Measurements from ENCODE around the gene CASP8AP2.
"Not testable (repeated sequence)": the region's sequence is repeated elsewhere in the genome, so short reads cannot be mapped to it uniquely, and the experiment has no call there.

Gene CASP8AP2

GRCh38 chr6:89819336-89820130 lies 10.1 kb upstream of the CASP8AP2 start, which contains the start of gene MDN1:
TSS of gene MDN1 (minus strand) at chr6:89819794. CDS start at chr6:89819607, 187 bp downstream.
- in situ Hi-C loops (cut with MboI; ENCODE audit: low sequenced_read_pairs) = no loop called here

- in situ Hi-C loops (cut with MboI; ENCODE audit: low sequenced_read_pairs) = no loop called here
Measured at GRCh38 chr6:89826029-89826528, 3.6 kb upstream of the CASP8AP2 start.

- in situ Hi-C loops (cut with MboI; ENCODE audit: low sequenced_read_pairs) = not testable (repeated sequence)
Measured at GRCh38 chr6:89828475-89828987, 1.1 kb upstream of the CASP8AP2 start.

- in situ Hi-C loops (cut with MboI; ENCODE audit: low sequenced_read_pairs) = no loop called here
Measured at GRCh38 chr6:89828988-89829471, 650 bp upstream of the CASP8AP2 start.

- in situ Hi-C loops (cut with MboI; ENCODE audit: low sequenced_read_pairs) = no loop called here
Measured at GRCh38 chr6:89830170-89830809, 610 bp downstream of the CASP8AP2 start.

GRCh38 chr6:89834884-89835792 lies 5.5 kb downstream of the CASP8AP2 start:
- in situ Hi-C loops (cut with MboI; ENCODE audit: low sequenced_read_pairs) = no loop called here

GRCh38 chr6:89836639-89837222 lies 7.1 kb downstream of the CASP8AP2 start:
- in situ Hi-C loops (cut with MboI; ENCODE audit: low sequenced_read_pairs) = no loop called here

- in situ Hi-C loops (cut with MboI; ENCODE audit: low sequenced_read_pairs) = no loop called here
Measured at GRCh38 chr6:89840538-89840937, 10.9 kb downstream of the CASP8AP2 start.

GRCh38 chr6:89842228-89842627 lies 12.5 kb downstream of the CASP8AP2 start:
- in situ Hi-C loops (cut with MboI; ENCODE audit: low sequenced_read_pairs) = no loop called here

- in situ Hi-C loops (cut with MboI; ENCODE audit: low sequenced_read_pairs) = no loop called here
Measured at GRCh38 chr6:89843070-89843469, 13.4 kb downstream of the CASP8AP2 start.

- in situ Hi-C loops (cut with MboI; ENCODE audit: low sequenced_read_pairs) = not testable (repeated sequence)
Measured at GRCh38 chr6:89847513-89847912, 17.8 kb downstream of the CASP8AP2 start.

GRCh38 chr6:89853068-89853467 lies 23.4 kb downstream of the CASP8AP2 start:
- in situ Hi-C loops (cut with MboI; ENCODE audit: low sequenced_read_pairs) = no loop called here

GRCh38 chr6:89858041-89858440 lies 28.4 kb downstream of the CASP8AP2 start:
- in situ Hi-C loops (cut with MboI; ENCODE audit: low sequenced_read_pairs) = no loop called here

- in situ Hi-C loops (cut with MboI; ENCODE audit: low sequenced_read_pairs) = no loop called here
Measured at GRCh38 chr6:89859744-89860143, 30.1 kb downstream of the CASP8AP2 start.

GRCh38 chr6:89862273-89862672 lies 32.6 kb downstream of the CASP8AP2 start:
- in situ Hi-C loops (cut with MboI; ENCODE audit: low sequenced_read_pairs) = no loop called here

GRCh38 chr6:89862698-89863097 lies 33.0 kb downstream of the CASP8AP2 start:
- in situ Hi-C loops (cut with MboI; ENCODE audit: low sequenced_read_pairs) = no loop called here

- in situ Hi-C loops (cut with MboI; ENCODE audit: low sequenced_read_pairs) = no loop called here
Measured at GRCh38 chr6:89866024-89866678, 36.5 kb downstream of the CASP8AP2 start.

GRCh38 chr6:89873721-89874120 lies 44.0 kb downstream of the CASP8AP2 start:
- in situ Hi-C loops (cut with MboI; ENCODE audit: low sequenced_read_pairs) = no loop called here

GRCh38 chr6:89874438-89874837 lies 44.8 kb downstream of the CASP8AP2 start:
- in situ Hi-C loops (cut with MboI; ENCODE audit: low sequenced_read_pairs) = no loop called here
